Right lobe of liver (tissue), 6 donors: ENCODE data around the gene JDP2. TPM values are rescaled to one million over a fixed set of nuclear protein-coding genes. Genes with fewer than 3 reads are reported as not detected.

ENCODE experiments used
- ATAC-seq, 4 donors: fragments of 200-7000 bp; cut with Tn5 transposase; one replicate each; pipeline ENCODE4 v1.9.1; 2020; ENCODE audit warnings: mild to moderate bottlenecking in 4 of 4, moderate library complexity in 4 of 4
- DNase-seq, 3 donors: peaks; one replicate each; pipeline ENCODE4 v3.0.0-alpha.2; 2020
- H3K27ac ChIP-seq, 3 donors: fragments of 200-600 bp; one replicate each; pipeline ENCODE4 v1.8.0; 2022
- H3K27me3 ChIP-seq, 2 donors: fragments of 200-600 bp; one replicate each; pipeline ENCODE4 v1.8.0; 2022
- H3K36me3 ChIP-seq, 4 donors: fragments of 200-600 bp; sonication (generic) in 1 of 4; one replicate each; pipeline versions ENCODE4 v1.5.1 to v1.8.0; 2017 to 2022; ENCODE audit warnings: control low read depth in 1 of 4
- H3K4me1 ChIP-seq, 4 donors: fragments of 200-600 bp; sonication (generic) in 1 of 4; one replicate each; pipeline versions ENCODE4 v1.5.1 to v1.8.0; 2017 to 2022; ENCODE audit warnings: control low read depth in 1 of 4
- H3K4me3 ChIP-seq, 3 donors: fragments of 200-600 bp; one replicate each; pipeline ENCODE4 v1.8.0; 2022
- H3K9me3 ChIP-seq, 4 donors: fragments of 200-600 bp; sonication (generic) in 1 of 4; one replicate each; pipeline versions ENCODE4 v1.5.1 to v1.8.0; 2017 to 2022; ENCODE audit warnings: control low read depth in 1 of 4
- POLR2A ChIP-seq: fragments of 450-650 bp; IDR thresholded peaks from one replicate; pipeline ENCODE4 v1.6.1; 2017; ENCODE audit warnings: antibody characterized with exemption, mild to moderate bottlenecking
- WGBS: methylation state at CpG from one replicate; pipeline ENCODE4 v1.1.6; 2018; ENCODE audit warnings: low coverage, low lambda C conversion rate; ENCODE audit not compliant: insufficient coverage; ENCODE audit errors: missing lambda C conversion rate; 5-methylcytosine and 5-hydroxymethylcytosine counted together
- intact Hi-C, 2 donors: fragments of 100-400 bp; cut with DNase I; formaldehyde crosslinking; loops; one replicate each; pipeline versions ENCODE4 v1.11.2 to v1.14.1; 2022
- total RNA-seq, 6 experiments: library from RNA; depleted of rRNA in 2 of 6; stranded (reverse); fragments of >200 nt in 2 of 6; fragmentation: NEBNext Ultra II Directional in 3 of 6; extraction: Animal tissue kit (Norgen Biotek cat#: 25700) in 3 of 6; gene quantifications; one replicate each; pipeline versions ENCODE4 v1.1.0 to v1.2.4, GENCODE V29; 2016 to 2023
- TF ChIP-seq, protein P1 (sequence below), 4 donors: fragments of 200-600 bp in 3 of 4; fragments of 450-650 bp in 1 of 4; IDR thresholded peaks; one replicate each; pipeline versions ENCODE4 v1.5.1 to v1.8.0; 2016 to 2022; ENCODE audit warnings: antibody characterized with exemption in 4 of 4, mild to moderate bottlenecking in 2 of 4
- donor health status: DM: no; HTN: yes; CAD: no.
- donor health status: DM: no; HTN: no; CAD: no.
- donor health status: DM: no; HTN: no; CAD: no.
- donor health status: DM: no; HTN: yes; CAD: no.
- donor health status: DM: no; HTN: yes; CAD: no.

The JDP2 gene
- total RNA-seq, 6 experiments from 2014 or later = 8.3 to 22.0 (median 11.8) TPM

DNA sequence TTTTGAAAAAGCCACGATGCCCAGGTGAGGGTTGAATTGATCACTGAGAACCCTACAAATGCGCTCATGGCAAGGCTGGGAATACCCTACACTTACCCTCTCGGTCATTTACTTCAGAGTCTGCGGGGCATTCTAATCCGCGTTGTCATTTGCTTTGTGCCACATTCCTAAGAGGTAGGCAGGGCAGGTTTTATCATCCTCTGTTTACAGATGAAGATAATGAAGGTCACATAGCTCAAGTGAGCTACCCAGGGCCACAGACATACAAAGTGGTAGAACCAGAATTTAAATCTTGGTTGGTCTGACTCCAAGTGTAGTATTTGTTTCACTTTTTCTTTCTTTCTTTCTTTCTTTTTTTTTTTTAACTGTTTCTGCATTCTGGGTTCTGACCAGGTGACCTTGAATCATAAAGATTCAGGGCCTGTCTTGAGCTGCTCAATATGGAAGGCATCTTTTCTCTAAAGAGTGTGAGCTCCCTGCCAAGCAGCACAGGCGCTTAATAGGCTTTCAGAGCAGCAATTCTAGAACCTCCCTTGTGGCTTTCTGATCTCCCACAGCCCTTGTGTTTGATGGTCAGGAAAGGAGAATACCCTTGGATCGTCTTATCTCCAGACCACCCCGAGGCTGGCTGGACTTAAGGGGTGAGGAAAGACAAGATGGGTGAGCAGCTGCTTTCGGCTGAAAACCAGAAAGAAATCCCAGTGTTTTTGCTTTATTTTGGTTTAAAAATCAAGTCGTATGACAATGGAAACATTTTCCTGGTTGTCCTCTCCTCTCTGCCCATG is 93.8 kb downstream of the JDP2 start:
- Histone ChIP-seq H3K9me3 (no peaks in the 10 kb centered on the region), H3K4me3 (no peak overlapping the region), H3K36me3 (no peaks in the 10 kb centered on the region), H3K4me1 (no peaks in the 10 kb centered on the region), H3K27ac (peak overlapping the region in 1 of 3 donors; percentile 10), H3K27me3 (no peaks in the 10 kb centered on the region)
- TF ChIP-seq POLR2A = no peak
- TF ChIP-seq, protein P1, sequence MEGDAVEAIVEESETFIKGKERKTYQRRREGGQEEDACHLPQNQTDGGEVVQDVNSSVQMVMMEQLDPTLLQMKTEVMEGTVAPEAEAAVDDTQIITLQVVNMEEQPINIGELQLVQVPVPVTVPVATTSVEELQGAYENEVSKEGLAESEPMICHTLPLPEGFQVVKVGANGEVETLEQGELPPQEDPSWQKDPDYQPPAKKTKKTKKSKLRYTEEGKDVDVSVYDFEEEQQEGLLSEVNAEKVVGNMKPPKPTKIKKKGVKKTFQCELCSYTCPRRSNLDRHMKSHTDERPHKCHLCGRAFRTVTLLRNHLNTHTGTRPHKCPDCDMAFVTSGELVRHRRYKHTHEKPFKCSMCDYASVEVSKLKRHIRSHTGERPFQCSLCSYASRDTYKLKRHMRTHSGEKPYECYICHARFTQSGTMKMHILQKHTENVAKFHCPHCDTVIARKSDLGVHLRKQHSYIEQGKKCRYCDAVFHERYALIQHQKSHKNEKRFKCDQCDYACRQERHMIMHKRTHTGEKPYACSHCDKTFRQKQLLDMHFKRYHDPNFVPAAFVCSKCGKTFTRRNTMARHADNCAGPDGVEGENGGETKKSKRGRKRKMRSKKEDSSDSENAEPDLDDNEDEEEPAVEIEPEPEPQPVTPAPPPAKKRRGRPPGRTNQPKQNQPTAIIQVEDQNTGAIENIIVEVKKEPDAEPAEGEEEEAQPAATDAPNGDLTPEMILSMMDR (IDR thresholded peaks at IDR 0.05) = no peak
- DNase-seq (no peak), ATAC-seq (peak in 2 of 4 donors; percentile 21 to 57)
- WGBS = 36% methylated on average over 10 of the region's 11 CpGs
- intact Hi-C loops = no loop called here

GRCh38 chr14:75522224-75522982 is 94.6 kb downstream of the JDP2 start, which contains the start of gene BATF:
Gene BATF, plus strand, starts transcription at chr14:75522469. Its CDS starts 214 bp downstream, at chr14:75522683.
- ATAC-seq (peak; percentile 11 to 61 (median 30)), DNase-seq (peak in 1 of 3 donors; percentile 59)
- Histone ChIP-seq H3K9me3 (no peaks in the 10 kb centered on the region), H3K27me3 (no peaks in the 10 kb centered on the region), H3K4me1 (no peaks in the 10 kb centered on the region), H3K27ac (peak within 1 kb of the TSS in 1 of 3 donors; percentile 10), H3K4me3 (peak within 1 kb of the TSS in 2 of 3 donors; percentile 22 to 42), H3K36me3 (no peaks in the 10 kb centered on the region)
- intact Hi-C loops = no loop called here
- WGBS = 39% methylated on average over 10 of the region's 13 CpGs
- TF ChIP-seq POLR2A = no peak
- TF ChIP-seq, protein P1 (IDR thresholded peaks at IDR 0.05) = no peak

GRCh38 chr14:75522983-75523318 is 95.1 kb downstream of the JDP2 start:
- intact Hi-C loops = no loop called here
- TF ChIP-seq POLR2A = no peak
- TF ChIP-seq, protein P1 (IDR thresholded peaks at IDR 0.05) = no peak
- Histone ChIP-seq H3K27ac (no peak overlapping the region), H3K4me3 (peak overlapping the region in 2 of 3 donors; percentile 22 to 42), H3K27me3 (no peaks in the 10 kb centered on the region), H3K4me1 (no peaks in the 10 kb centered on the region), H3K36me3 (no peaks in the 10 kb centered on the region), H3K9me3 (no peaks in the 10 kb centered on the region)
- DNase-seq (no peak), ATAC-seq (no peak)
- WGBS = 29% methylated on average over 1 of the region's 1 CpG

Other genes starting within 250 kb of the JDP2 start
- gene FOS, start 149.2 kb upstream of the JDP2 start, total RNA-seq = 100 to 1,000 TPM in 1 of 6 experiments, 10 to 100 TPM in 4, 1 to 10 TPM in 1; 9.9 to 151 (median 49.5) TPM
- gene BATF, start 94.4 kb downstream of the JDP2 start, total RNA-seq = 10 to 100 TPM in 2 of 6 experiments, 1 to 10 TPM in 1, under 1 TPM in 3; 0.24 to 10.4 (median 0.87) TPM
- gene FLVCR2, start 150.6 kb downstream of the JDP2 start, total RNA-seq = 10 to 100 TPM; 17.0 to 42.8 (median 27.8) TPM
- 10 to 100 TPM in 5 of 6 experiments, 1 to 10 TPM in 1; 7.9 to 31.5 (median 20.1) TPM for gene ERG28, start 232.9 kb downstream of the JDP2 start, total RNA-seq
- 10 to 100 TPM in 4 of 6 experiments, 1 to 10 TPM in 2; 7.4 to 13.8 (median 11.9) TPM for gene TTLL5, start 233.2 kb downstream of the JDP2 start, total RNA-seq